H1 (cell line): Measurements from ENCODE around the gene MT1X.

Experiments
- CTCF ChIP-seq, 3 experiments: IDR thresholded peaks; 1 replicate in 2 of 3; 2 replicates in 1 of 3; pipeline versions ENCODE4 v1.5.1 to v1.6.1; 2011; ENCODE audit warnings: low read length in 3 of 3, mild to moderate bottlenecking in 3 of 3, inconsistent platforms in 2 of 3, low read depth in 1 of 3, moderate library complexity in 1 of 3; ENCODE audit not compliant: insufficient read depth in 1 of 3; ENCODE audit errors: control extremely low read depth in 1 of 3
- KDM5A ChIP-seq: fragments of 200-600 bp; IDR thresholded peaks from 2 replicates; pipeline ENCODE4 v1.7.1; 2012; ENCODE audit warnings: mild to moderate bottlenecking, low read length, inconsistent platforms, mixed read lengths
- POLR2A ChIP-seq, 2 experiments: IDR thresholded peaks; 1 replicate in 1 of 2; 2 replicates in 1 of 2; pipeline ENCODE4 v1.6.1; 2011; ENCODE audit warnings: low read depth in 2 of 2, low read length in 2 of 2, mild to moderate bottlenecking in 2 of 2; ENCODE audit errors: control extremely low read depth in 1 of 2
- TAF1 ChIP-seq: IDR thresholded peaks from 2 replicates; pipeline ENCODE4 v1.6.1; 2011; ENCODE audit warnings: mild to moderate bottlenecking, low read depth, low read length
- ZNF274 ChIP-seq: IDR thresholded peaks from 2 replicates; pipeline ENCODE4 v1.7.0; 2012; ENCODE audit warnings: low read length, borderline replicate concordance; ENCODE audit errors: extremely low read depth
- TF ChIP-seq, protein P1 (sequence below): IDR thresholded peaks from 2 replicates; pipeline ENCODE4 v1.6.1; 2011; ENCODE audit warnings: low read length, improper control_type of control experiment

DNA sequence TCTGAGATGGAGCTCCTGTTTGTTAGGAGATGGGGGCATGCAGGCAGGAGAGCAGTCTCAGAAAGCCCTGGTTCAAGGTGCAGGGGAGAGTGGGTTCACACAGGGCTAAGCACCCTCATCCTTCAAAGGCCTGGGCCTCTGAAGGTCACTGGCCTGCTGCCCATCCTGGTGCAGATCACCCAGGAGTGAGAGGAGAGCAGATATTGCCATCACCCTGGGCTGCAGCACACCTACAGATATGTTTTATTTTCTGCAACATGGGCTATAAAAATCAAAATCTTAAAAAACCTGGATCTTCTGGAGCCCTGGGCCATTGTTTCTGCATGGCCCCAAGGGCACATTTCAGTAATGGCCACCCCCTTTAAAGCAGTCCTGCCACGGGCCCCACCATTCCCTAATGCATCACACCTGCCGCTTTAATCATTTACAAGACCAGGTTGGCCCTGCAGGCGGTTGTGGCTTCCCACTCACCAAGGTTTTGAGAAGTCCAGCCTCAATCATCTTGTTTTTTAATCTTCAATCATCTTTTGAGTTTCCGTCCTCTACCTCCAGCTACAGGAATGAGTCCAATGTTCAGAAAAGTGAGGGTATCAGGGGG is 27.3 kb downstream of the MT1X start:
- TF ChIP-seq TAF1 (no peak), ZNF274 (no peak), CTCF (IDR thresholded peaks at IDR 0.05; ENCODE audit: control extremely low read depth in 1 of 3, insufficient read depth in 1 of 3, low read depth in 1 of 3, low read length in 3 of 3) (no peak), KDM5A (no peak), POLR2A (IDR thresholded peaks at IDR 0.05; ENCODE audit: control extremely low read depth in 1 of 2, low read depth in 2 of 2, low read length in 2 of 2) (no peak)
- TF ChIP-seq, protein P1, sequence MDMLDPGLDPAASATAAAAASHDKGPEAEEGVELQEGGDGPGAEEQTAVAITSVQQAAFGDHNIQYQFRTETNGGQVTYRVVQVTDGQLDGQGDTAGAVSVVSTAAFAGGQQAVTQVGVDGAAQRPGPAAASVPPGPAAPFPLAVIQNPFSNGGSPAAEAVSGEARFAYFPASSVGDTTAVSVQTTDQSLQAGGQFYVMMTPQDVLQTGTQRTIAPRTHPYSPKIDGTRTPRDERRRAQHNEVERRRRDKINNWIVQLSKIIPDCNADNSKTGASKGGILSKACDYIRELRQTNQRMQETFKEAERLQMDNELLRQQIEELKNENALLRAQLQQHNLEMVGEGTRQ = no peak
